Immature natural killer cell (primary cell): ENCODE measurements around the gene ZFP64. TPM values are rescaled to one million over a fixed set of nuclear protein-coding genes. Genes with fewer than 3 reads are reported as not detected.

Experiments
- DNase-seq, 3 donors: peaks; one replicate each; pipeline ENCODE4 v3.0.0; 2022; ENCODE audit warnings: mixed read lengths in 1 of 3
- H3K27ac Mint-ChIP-seq, 6 donors: one replicate each; pipeline ENCODE4 v1.8.0; 2020; ENCODE audit warnings: mixed read lengths in 6 of 6, mild to moderate bottlenecking in 5 of 6, inconsistent platforms in 4 of 6, moderate library complexity in 3 of 6
- H3K27me3 Mint-ChIP-seq, 3 donors: one replicate each; pipeline ENCODE4 v1.8.0; 2020 to 2021; ENCODE audit warnings: low read depth in 3 of 3, mild to moderate bottlenecking in 3 of 3, mixed read lengths in 3 of 3, moderate library complexity in 3 of 3, inconsistent platforms in 1 of 3
- H3K36me3 Mint-ChIP-seq, 3 donors: one replicate each; pipeline ENCODE4 v1.8.0; 2020; ENCODE audit warnings: mixed read lengths in 3 of 3, inconsistent platforms in 2 of 3, mild to moderate bottlenecking in 2 of 3
- H3K4me1 Mint-ChIP-seq, 2 donors: one replicate each; pipeline ENCODE4 v1.8.0; 2020; ENCODE audit warnings: inconsistent platforms in 2 of 2, mild to moderate bottlenecking in 2 of 2, mixed read lengths in 2 of 2, moderate library complexity in 1 of 2
- H3K4me3 Mint-ChIP-seq, 5 donors: one replicate each; pipeline ENCODE4 v1.8.0; 2020; ENCODE audit warnings: mild to moderate bottlenecking in 5 of 5, mixed read lengths in 5 of 5, inconsistent platforms in 3 of 5, moderate library complexity in 3 of 5
- H3K9me3 Mint-ChIP-seq, 6 donors: one replicate each; pipeline ENCODE4 v1.8.0; 2020; ENCODE audit warnings: mild to moderate bottlenecking in 6 of 6, mixed read lengths in 6 of 6, inconsistent platforms in 4 of 6, moderate library complexity in 3 of 6
- polyA plus RNA-seq, 3 donors: library from polyadenylated mRNA; unstranded; fragments of 300-500 nt; fragmentation: Illumina TruSeq; gene quantifications; one replicate each; pipeline ENCODE4 v1.2.3, GENCODE V29; 2021

ZFP64 gene
- polyA plus RNA-seq, 3 donors from 2014 or later = 3.7 to 16.8 (median 5.7) TPM

DNA sequence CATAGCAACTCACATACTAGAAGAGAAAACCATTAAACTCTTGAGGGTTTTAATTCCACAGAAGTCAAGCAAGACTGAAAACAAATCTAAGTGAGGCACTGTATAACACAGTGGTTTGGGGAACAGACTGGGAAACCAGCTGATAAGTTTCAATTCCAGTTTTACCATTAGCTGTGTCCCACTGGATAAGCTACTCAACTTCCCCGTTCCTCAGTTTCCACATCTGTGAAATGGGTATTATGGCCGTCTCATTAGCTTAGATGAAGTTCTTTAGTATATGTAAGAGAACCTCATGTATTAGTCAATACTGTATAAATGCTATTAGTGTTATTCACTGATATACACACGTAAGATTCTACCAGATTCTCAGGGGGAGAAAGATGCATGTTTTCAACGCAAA is 89.0 kb downstream of the ZFP64 start:
- H3K9me3 Mint-ChIP-seq = no peaks in the 10 kb centered on the region
- H3K27ac Mint-ChIP-seq = no peak overlapping the region
- peaks cover 0 to 3% (median 0%) of the 10 kb centered on the region in 3 donors for H3K36me3 Mint-ChIP-seq
- H3K27me3 Mint-ChIP-seq = peaks cover 15 to 23% (median 16%) of the 10 kb centered on the region in 3 donors
- DNase-seq = no peak
- peaks cover 24 to 31% of the 10 kb centered on the region in 2 donors for H3K4me1 Mint-ChIP-seq
- peak overlapping the region in 4 of 5 donors; percentile 6 to 67 (median 10) for H3K4me3 Mint-ChIP-seq

DNA sequence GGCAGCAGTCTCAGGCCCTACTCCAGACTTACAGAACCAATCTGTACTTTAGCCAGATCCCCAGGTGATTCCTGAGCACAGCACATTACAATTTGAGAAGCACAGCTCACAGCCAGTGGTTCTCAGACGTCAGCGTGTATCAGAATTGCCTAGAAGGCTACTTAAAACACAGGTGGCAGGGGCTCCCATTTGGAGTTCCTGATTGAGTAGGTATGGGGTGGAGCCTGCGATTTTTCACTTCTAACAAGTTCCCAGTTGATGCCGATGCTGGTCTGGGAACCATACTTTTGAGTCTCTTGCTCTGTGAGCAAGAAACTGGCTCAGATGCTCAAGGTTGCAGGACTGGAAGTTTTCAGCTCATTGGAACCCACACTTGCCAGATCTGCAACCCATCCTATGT is 89.5 kb downstream of the ZFP64 start:
- Mint-ChIP-seq H3K27me3 (peaks cover 15 to 23% (median 16%) of the 10 kb centered on the region in 3 donors), H3K4me3 (no peak overlapping the region), H3K9me3 (no peaks in the 10 kb centered on the region), H3K27ac (no peak overlapping the region), H3K4me1 (peaks cover 24 to 31% of the 10 kb centered on the region in 2 donors), H3K36me3 (peaks cover 0 to 5% (median 1%) of the 10 kb centered on the region in 3 donors)
- DNase-seq = no peak
